ENCODE data around the gene CD68.

GRCh38 chr17:7573324-7574080, 5.9 kb upstream of the CD68 start:
- TF ChIP-seq CTCF (IDR thresholded peaks at IDR 0.05; ENCODE audit: borderline replicate concordance, extremely low read depth, low read length, poor library complexity, severe bottlenecking) (no peak), EZH2 (IDR thresholded peaks at IDR 0.05; ENCODE audit: borderline replicate concordance, low read depth, low read length, severe bottlenecking) (no peak)
